GM12864 (cell line): ENCODE results near the gene PTPRG.

Experiments
- DNase-seq: peaks from one replicate; pipeline ENCODE4 v3.0.0-alpha.2; 2011; ENCODE audit warnings: low read depth
- H3K4me3 ChIP-seq: 2 replicates; pipeline ENCODE4 v1.5.1; 2011; ENCODE audit warnings: mild to moderate bottlenecking, low read depth, low read length, control low read depth
- CTCF ChIP-seq: IDR thresholded peaks from 2 replicates; pipeline ENCODE4 v1.5.1; 2011; ENCODE audit warnings: low read depth, mild to moderate bottlenecking, moderate library complexity, low read length, control low read depth, inconsistent platforms; ENCODE audit errors: missing control alignments

Gene PTPRG

GRCh38 chr3:62046326-62046725 is 485.0 kb downstream of the PTPRG start:
- no peak for DNase-seq
- TF ChIP-seq CTCF, result no peak
- no peak overlapping the region for H3K4me3 ChIP-seq

- TF ChIP-seq CTCF, result no peak
- H3K4me3 ChIP-seq, result no peak overlapping the region
- no peak for DNase-seq
Measured at GRCh38 chr3:62048577-62048976, 487.2 kb downstream of the PTPRG start.

- H3K4me3 ChIP-seq, result no peak overlapping the region
- TF ChIP-seq CTCF, result no peak
- DNase-seq, result no peak
Measured at GRCh38 chr3:62049033-62049432, 487.7 kb downstream of the PTPRG start.

GRCh38 chr3:62051506-62051905 is 490.1 kb downstream of the PTPRG start:
- no peak for DNase-seq
- no peak overlapping the region for H3K4me3 ChIP-seq
- TF ChIP-seq CTCF, result no peak

DNA sequence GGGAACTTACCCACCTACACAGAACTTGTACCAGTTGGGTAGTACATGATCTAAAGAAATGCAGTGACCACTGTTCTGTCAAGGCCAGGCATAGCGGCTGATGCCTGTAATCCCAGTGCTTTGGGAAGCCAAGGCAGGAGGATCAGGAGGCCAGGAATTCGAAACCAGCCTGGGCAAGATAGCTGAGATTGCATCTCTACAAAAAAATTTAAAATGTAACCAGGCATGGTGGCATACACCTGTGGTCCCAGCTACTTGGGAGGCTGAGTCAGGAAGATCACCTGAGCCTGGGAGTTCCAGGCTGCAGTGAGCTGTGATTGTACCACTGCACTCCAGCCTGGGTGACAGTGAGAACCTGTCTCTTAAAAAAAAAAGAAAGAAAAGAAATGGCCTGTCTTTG is 491.0 kb downstream of the PTPRG start:
- DNase-seq, result no peak
- TF ChIP-seq CTCF, result no peak
- H3K4me3 ChIP-seq, result no peak overlapping the region

GRCh38 chr3:62056658-62057057 is 495.3 kb downstream of the PTPRG start:
- no peak for DNase-seq
- no peak overlapping the region for H3K4me3 ChIP-seq
- no peak for TF ChIP-seq CTCF

DNA sequence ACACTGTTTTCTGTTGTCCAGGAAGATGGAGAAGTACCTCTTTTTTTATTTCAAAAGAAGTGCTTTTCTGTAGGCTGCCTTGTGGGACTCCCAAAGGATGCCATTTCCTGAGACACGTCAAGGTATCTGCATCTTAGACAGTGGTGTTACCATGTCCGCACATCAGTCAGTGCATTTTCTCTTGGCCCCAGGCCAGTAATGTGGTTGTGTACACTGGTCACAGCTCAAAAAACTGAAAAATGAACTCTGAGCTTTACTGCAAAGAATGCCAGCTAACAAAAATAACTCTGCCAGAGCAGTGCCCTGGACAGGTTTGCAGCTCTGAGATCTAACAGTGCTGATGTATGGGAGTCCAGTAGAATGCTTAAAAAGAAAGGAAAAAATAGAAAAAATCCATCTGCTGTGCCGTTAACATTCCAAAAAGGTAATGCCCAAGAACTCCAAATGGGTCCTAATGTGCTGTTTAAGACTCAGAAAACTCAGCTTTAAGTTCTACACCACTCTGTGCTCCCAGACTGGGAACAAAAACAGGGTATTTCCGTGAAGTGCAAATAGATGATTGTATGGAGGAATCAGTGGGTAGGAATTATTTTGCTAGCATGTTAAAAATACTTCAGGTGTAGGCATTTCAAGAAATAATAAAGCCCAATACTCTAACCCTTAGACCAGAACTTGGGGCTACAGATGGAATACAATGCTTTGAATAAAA is 496.1 kb downstream of the PTPRG start:
- TF ChIP-seq CTCF, result no peak
- DNase-seq, result no peak
- H3K4me3 ChIP-seq, result no peak overlapping the region
